KG1 (cell line): ENCODE data around the gene DIABLO.
"Not testable (repeated sequence)": the region's sequence is repeated elsewhere in the genome, so short reads cannot be mapped to it uniquely, and the experiment has no call there.

Experiments used
- DNase-seq: peaks from one replicate; lab custom pipeline; 2025; lab: John Stamatoyannopoulos, UW

The DIABLO gene

DNA sequence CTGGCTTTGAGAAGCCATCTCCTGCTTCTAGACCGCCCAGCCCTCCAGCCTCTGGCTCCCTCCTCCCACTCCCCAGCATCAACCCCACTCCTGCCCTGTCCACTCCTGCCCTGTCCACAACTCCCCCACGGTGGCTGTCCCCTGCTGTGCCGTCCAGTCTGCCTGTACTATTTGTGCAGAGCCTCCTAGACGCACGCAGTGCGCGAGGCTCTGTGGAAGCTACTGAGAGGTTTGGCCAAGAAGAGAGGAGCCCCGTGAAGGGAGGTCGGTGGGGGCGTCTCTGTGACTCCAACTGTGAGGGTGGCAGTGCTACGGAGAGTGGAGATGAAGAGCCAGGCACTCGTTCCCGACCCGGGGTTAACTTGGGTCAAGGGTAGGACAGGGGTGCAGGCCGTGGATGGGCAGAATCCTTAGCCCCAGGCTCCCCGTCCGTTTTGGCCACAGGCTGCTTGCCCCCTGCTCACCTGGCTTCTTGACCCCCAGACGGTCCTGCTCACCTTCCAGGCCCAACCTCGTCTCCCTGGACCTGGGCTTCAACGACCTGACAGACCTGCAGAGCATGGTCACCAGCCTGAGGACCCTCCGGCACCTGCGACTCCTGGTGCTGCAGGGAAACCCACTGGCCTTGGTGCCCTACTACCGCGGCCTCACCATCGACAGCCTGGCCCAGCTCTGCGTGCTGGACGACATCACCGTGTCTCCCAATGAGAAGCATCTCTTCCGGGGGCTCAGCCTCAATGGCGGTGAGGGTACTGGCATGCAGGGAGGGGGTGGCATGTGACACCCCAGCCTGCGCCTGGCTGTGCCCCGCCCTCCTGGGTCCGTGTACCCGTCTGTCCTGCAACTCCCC is 36.0 kb downstream of the DIABLO start:
- no peak for DNase-seq

- no peak for DNase-seq
Observed at GRCh38 chr12:122187466-122187865, 38.4 kb downstream of the DIABLO start.

GRCh38 chr12:122185494-122186082 is 40.3 kb downstream of the DIABLO start:
- no peak for DNase-seq

- no peak for DNase-seq
Observed at GRCh38 chr12:122185079-122185478, 40.8 kb downstream of the DIABLO start.

DNA sequence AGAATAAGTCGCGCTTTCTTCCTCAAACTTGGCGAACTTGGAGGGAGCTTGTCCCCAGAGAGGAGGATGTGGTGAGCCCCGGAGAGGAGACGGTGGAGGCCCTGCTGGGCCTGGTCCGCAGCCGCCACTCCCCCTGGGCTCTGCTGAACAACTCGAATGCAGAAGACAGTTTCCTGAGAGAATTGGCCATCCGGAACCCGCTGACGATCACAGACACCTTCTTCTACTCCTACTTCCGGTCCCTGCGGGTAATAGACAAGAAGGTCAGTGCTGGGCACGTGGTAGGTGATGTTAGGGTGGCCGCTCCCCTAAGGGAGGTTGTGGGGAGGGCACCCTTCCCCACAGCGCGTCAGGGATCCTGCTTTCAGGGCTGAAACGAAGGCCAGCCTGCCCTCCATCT is 41.3 kb downstream of the DIABLO start:
- peak; percentile 30 for DNase-seq

DNA sequence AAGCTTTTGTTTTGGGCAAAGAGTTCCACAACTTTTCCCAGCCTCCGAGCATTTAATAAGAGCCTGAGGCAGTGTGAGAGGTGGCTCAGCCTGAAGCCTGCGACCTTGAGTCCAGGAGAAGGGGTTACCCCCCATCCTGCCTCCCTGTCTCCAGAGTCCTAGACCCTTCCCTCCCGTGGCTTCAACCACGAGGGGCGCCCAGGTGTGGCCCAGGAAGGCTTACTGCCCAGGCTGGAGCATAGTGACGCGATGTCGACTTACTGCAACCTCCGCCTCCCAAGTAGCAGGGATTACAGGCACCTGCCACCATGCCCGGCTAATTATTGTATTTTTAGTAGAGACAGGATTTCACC is 42.3 kb downstream of the DIABLO start:
- DNase-seq = no peak

GRCh38 chr12:122182887-122183587 is 42.8 kb downstream of the DIABLO start, which contains the start of gene LRRC43:
LRRC43 (plus strand) TSS chr12:122183123; CDS start chr12:122183145, 22 bp downstream.
- DNase-seq = no peak

DNA sequence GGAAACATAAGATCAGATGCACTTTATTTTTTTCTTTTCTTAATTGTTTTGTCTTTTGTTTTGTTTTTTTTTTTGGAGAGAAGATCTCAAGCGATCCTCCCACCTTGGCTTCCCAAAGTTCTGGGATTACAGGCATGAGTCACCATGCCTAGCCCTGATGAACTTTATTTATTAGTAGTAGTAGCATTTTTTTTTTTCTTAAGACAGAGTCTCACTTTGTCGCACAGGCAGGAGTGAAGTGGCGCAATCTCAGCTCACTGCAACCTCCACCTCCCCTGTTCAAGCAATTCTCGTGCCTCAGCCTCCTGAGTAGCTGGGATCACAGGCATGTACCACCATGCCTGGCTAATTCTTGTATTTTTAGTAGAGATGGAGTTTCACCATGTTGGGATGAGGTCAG is 49.4 kb downstream of the DIABLO start:
- not testable (repeated sequence) for DNase-seq

- DNase-seq = no peak
Observed at GRCh38 chr12:122174155-122174845, 51.6 kb downstream of the DIABLO start, which contains the start of gene IL31. IL31 (minus strand) TSS chr12:122174221; CDS start chr12:122174172, 49 bp downstream.

DNA sequence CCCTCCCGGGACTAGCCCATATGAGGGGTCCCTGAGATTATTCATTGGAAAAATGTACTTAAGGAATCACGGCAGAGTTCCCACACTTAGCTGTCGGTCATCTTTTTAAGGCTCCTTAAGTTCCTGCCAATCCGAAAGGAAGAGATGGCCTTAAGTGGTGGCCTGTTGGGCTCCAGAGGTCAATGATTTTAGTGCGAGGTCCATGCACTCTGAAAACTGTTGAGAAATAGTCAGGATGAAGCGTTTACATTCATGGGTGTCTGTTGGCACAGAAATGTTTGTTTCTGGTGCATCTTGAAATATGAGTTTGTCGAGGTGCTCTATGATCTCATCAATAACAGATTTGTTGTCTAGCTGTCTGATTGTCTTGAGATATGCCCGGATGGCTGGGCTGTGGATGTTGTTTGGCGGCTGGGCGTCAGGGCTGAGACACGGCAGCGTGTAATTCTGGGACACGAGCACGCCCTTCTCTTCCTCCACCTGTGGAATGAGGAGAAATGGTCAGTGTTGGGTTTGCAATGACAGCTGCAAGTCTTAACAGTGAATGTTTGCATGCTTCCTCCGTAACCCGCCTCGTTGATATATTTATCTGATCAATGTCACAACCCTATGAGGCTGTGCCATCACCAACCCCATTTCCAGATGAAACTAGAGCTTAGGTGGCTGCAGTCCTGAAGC is 53.5 kb downstream of the DIABLO start:
- DNase-seq = no peak

- no peak for DNase-seq
Observed at GRCh38 chr12:122171399-122171798, 54.5 kb downstream of the DIABLO start.

- DNase-seq = no peak
Observed at GRCh38 chr12:122168492-122168891, 57.4 kb downstream of the DIABLO start.

DNA sequence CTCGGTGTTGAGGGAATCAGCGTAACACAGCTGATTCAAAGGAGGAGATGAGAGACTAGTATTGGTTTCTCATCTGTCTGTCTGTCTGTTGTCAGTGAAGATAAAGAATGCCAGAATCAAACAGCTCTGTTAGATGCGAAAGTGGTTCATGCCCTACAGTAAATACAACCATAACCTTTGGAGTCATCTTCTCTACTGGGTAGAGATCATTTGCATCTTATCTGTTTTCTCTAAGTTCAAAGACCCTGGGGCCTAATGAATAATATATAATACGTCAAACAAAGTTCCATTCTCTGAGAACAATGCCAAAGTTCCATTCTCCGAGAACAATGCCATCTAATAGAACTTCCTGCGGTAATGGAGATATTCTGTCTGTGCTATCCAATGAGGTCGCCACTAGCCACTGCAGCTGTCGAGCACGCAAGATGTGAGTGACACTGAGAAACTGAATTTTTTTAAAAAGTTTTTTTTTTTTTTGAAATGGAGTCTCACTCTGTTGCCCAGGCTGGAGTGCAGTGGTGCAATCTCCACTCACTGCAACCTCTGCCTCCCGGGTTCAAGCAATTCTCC is 58.4 kb downstream of the DIABLO start:
- DNase-seq = no peak

DNA sequence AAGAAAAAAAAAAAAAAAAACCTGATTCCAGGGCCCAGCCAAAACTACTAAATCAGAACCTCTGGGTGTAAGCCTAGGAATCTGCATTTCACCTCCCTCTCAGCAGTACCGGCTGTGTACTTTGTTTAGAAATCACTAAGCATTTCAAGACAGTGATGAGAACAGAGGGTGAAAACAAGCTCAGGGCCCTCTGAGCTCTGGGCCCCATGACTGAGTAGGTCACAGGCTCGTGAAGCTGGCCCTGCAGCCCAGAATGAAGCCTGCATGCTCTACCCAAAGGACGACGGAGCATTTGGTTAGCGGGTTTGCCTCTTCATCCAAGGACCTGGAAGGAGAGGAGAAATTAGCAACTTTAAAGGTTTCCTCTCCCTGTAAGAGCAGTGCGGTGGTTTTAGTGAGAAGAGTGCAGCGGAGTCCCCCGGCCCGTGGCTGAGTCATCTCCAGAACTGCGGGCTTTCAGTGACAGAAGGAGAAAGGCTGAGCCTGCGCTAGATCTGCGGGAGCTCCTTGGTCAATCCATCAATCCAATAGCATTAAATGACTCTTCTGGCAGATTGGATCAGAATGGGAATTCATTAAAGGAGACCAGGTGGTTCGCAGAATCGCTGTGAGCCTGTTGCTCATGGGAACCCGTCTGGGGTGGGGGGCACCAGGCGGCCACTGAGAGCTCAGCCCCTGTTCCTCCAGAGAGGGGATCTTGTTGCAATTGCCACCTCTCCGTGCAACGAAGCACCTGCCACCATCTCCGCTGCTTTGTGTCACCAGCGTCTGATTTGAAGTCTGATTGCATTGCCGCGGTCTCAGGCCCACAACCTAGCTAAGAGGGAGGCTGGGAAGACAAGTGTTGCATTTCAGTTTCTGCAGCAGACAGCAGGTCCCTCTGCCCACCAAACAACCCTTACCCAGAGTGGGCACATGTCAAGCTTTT is 59.2 kb downstream of the DIABLO start:
- DNase-seq = no peak

DNA sequence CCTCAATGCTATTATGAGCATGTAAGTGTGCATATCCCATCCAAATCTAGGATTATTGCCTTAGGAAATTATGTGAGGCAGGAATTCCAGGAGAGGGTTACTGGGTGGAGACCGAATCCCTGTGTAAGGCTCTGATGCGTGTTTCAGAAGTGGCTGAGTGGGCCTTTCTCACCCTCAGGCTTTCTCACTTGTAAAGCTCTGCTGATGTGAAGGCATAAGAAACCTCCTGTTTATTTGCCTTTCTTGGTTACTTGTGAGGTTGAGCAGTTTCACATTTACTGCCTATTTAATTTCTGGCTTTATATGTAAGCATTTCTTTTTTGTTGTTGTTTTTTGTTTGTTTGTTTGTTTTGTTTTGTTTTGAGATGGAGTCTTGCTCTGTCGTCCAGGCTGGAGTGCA is 62.9 kb downstream of the DIABLO start:
- no peak for DNase-seq

DNA sequence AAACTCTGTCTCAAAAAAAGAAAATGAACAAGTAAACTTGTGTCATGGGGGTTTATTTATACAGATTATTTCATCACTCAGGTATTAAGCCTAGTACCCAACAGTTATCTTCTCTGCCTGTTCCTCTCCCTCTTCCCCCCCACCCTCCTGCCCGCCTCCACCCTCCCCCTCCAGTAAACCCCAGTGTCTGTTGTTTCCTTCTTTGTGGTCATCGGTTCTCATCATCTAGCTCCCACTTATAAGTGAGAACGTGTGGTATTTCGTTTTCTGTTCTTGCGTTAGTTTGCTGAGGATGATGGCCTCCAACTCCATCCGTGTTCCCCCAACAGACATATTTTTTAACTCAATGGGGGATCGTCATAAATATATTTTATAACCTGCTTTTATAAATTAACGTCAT is 64.2 kb downstream of the DIABLO start:
- DNase-seq = no peak

- DNase-seq = no peak
Observed at GRCh38 chr12:122160761-122161160, 65.1 kb downstream of the DIABLO start.

DNA sequence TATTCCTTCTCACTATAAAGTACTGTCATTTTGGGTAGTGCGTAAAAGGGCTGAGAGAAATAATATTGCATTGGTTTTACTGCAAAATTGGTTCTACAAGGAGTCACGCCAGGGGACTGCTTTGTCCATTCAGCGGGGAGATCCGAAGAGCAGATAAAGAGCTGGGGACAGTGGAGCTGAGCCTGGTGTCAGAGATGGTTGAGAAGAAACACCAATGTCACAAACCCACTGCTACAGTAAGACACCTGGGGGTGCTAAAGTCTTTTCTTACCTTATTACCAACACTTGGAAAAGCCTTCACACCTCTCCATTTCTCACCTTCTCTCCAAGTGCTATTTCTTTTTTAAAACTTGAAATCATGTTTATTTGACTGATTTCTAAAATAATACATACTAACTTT is 66.0 kb downstream of the DIABLO start:
- DNase-seq = no peak

GRCh38 chr12:122158700-122159285 is 67.1 kb downstream of the DIABLO start:
- no peak for DNase-seq
